Transverse colon (tissue), 3 donors: ENCODE results near the gene UBC.

Source experiments
- CTCF ChIP-seq, 5 experiments: fragments of 200-600 bp in 3 of 5; fragments of 450-650 bp in 2 of 5; sonication (generic) in 3 of 5; IDR thresholded peaks; 1 replicate in 2 of 5; 2 replicates in 3 of 5; pipeline ENCODE4 v1.5.1; 2016 to 2017; ENCODE audit warnings: antibody characterized with exemption in 5 of 5, inconsistent platforms in 3 of 5, mild to moderate bottlenecking in 2 of 5, moderate library complexity in 1 of 5
- EP300 ChIP-seq: sonication (generic); formaldehyde crosslinking; IDR thresholded peaks from one replicate; pipeline ENCODE4 v1.6.1; 2017; ENCODE audit warnings: antibody characterized with exemption, low read depth

GRCh38 chr12:124949779-124950728, 35.6 kb upstream of the UBC start:
- TF ChIP-seq CTCF (IDR thresholded peaks at IDR 0.05) = no peak
- no peak for TF ChIP-seq EP300
